H9 (cell line): ENCODE measurements around the gene DFFB. TPM values are rescaled to one million over a fixed set of nuclear protein-coding genes. Genes with fewer than 3 reads are reported as not detected.

Experiments used
- DNase-seq: peaks from one replicate; pipeline ENCODE4 v3.0.0-alpha.2; 2017
- H2AFZ ChIP-seq: one replicate; pipeline ENCODE4 v1.6.1; 2013; ENCODE audit warnings: mild to moderate bottlenecking, low read length, control low read depth, moderate library complexity
- H2AK5ac ChIP-seq: 2 replicates; pipeline ENCODE4 v1.6.1; 2013; ENCODE audit warnings: low read length, control low read depth, mixed read lengths; ENCODE audit not compliant: insufficient read length
- H2BK120ac ChIP-seq: one replicate; pipeline ENCODE4 v1.6.1; 2013; ENCODE audit warnings: low read depth, mild to moderate bottlenecking, low read length, control low read depth, inconsistent platforms; ENCODE audit not compliant: poor library complexity, severe bottlenecking
- H2BK12ac ChIP-seq: 2 replicates; pipeline ENCODE4 v1.6.1; 2013; ENCODE audit warnings: low read length, control low read depth, mixed read lengths, low read depth; ENCODE audit not compliant: insufficient read length
- H2BK15ac ChIP-seq: 2 replicates; pipeline ENCODE4 v1.6.1; 2013; ENCODE audit warnings: low read depth, low read length, control low read depth
- H2BK20ac ChIP-seq: one replicate; pipeline ENCODE4 v1.6.1; 2013; ENCODE audit warnings: low read depth, mild to moderate bottlenecking, low read length, control low read depth, inconsistent platforms; ENCODE audit not compliant: poor library complexity, severe bottlenecking
- H2BK5ac ChIP-seq: 2 replicates; pipeline ENCODE4 v1.6.1; 2013; ENCODE audit warnings: low read length, control low read depth, mixed read lengths; ENCODE audit not compliant: insufficient read length
- H3K14ac ChIP-seq: 2 replicates; pipeline ENCODE4 v1.6.1; 2013; ENCODE audit warnings: low read length, control low read depth; ENCODE audit not compliant: insufficient read depth
- H3K18ac ChIP-seq: 2 replicates; pipeline ENCODE4 v1.6.1; 2013; ENCODE audit warnings: low read depth, mild to moderate bottlenecking, mixed read lengths, low read length, control low read depth; ENCODE audit not compliant: insufficient read length
- H3K23ac ChIP-seq: 2 replicates; pipeline ENCODE4 v1.6.1; 2013; ENCODE audit warnings: low read length, control low read depth, mixed read lengths, low read depth; ENCODE audit not compliant: insufficient read length
- H3K23me2 ChIP-seq: 2 replicates; pipeline ENCODE4 v1.6.1; 2013; ENCODE audit warnings: low read depth, mild to moderate bottlenecking, mixed read lengths, low read length, control low read depth; ENCODE audit not compliant: insufficient read length, poor library complexity, severe bottlenecking
- H3K27ac ChIP-seq: 2 replicates; pipeline ENCODE4 v1.5.1; 2013; ENCODE audit warnings: low read length, control low read depth, mixed read lengths, low read depth; ENCODE audit not compliant: insufficient read length
- H3K27me3 ChIP-seq: 2 replicates; pipeline ENCODE4 v1.6.1; 2013; ENCODE audit warnings: low read length, control low read depth, inconsistent platforms; ENCODE audit not compliant: insufficient read depth
- H3K4ac ChIP-seq: 2 replicates; pipeline ENCODE4 v1.6.1; 2013; ENCODE audit warnings: low read depth, mild to moderate bottlenecking, control low read depth, inconsistent platforms, low read length, moderate library complexity
- H3K4me1 ChIP-seq: 2 replicates; pipeline ENCODE4 v1.6.1; 2013; ENCODE audit warnings: low read length, control low read depth, inconsistent platforms; ENCODE audit not compliant: insufficient read depth
- H3K4me2 ChIP-seq: 2 replicates; pipeline ENCODE4 v1.6.1; 2013; ENCODE audit warnings: low read length, control low read depth, mixed read lengths; ENCODE audit not compliant: insufficient read length, insufficient read depth
- H3K56ac ChIP-seq: 2 replicates; pipeline ENCODE4 v1.6.1; 2013; ENCODE audit warnings: low read depth, mild to moderate bottlenecking, mixed read lengths, low read length, control low read depth; ENCODE audit not compliant: insufficient read length
- H3K79me1 ChIP-seq: 2 replicates; pipeline ENCODE4 v1.6.1; 2013; ENCODE audit warnings: low read depth, mild to moderate bottlenecking, moderate library complexity, low read length, control low read depth, inconsistent platforms; ENCODE audit not compliant: insufficient read depth, poor library complexity, severe bottlenecking
- H3K79me2 ChIP-seq: 2 replicates; pipeline ENCODE4 v1.6.1; 2013; ENCODE audit warnings: low read length, control low read depth, inconsistent platforms; ENCODE audit not compliant: insufficient read depth
- H3K9ac ChIP-seq: 2 replicates; pipeline ENCODE4 v1.6.1; 2013; ENCODE audit warnings: low read length, control low read depth, mixed read lengths; ENCODE audit not compliant: insufficient read length; ENCODE audit errors: extremely low read depth
- H3K9me3 ChIP-seq: one replicate; pipeline ENCODE4 v1.6.1; 2013; ENCODE audit warnings: low read depth, low read length, inconsistent platforms; ENCODE audit not compliant: control insufficient read depth
- H3T11ph ChIP-seq: one replicate; pipeline ENCODE4 v1.6.1; 2013; ENCODE audit warnings: mild to moderate bottlenecking, low read length, control low read depth, inconsistent platforms
- H4K20me1 ChIP-seq: one replicate; pipeline ENCODE4 v1.6.1; 2013; ENCODE audit not compliant: control insufficient read depth, insufficient read length, insufficient read depth
- H4K5ac ChIP-seq: 2 replicates; pipeline ENCODE4 v1.6.1; 2013; ENCODE audit warnings: low read depth, mild to moderate bottlenecking, mixed read lengths, low read length, control low read depth; ENCODE audit not compliant: insufficient read length
- H4K8ac ChIP-seq: replicated peaks from 2 replicates; pipeline ENCODE4 v1.6.1; 2013; ENCODE audit warnings: low read length, control low read depth, mixed read lengths, low read depth; ENCODE audit not compliant: insufficient read length
- H4K91ac ChIP-seq: 2 replicates; pipeline ENCODE4 v1.6.1; 2013; ENCODE audit warnings: low read depth, mild to moderate bottlenecking, moderate library complexity, mixed read lengths, low read length, control low read depth; ENCODE audit not compliant: insufficient read length
- H3K27ac Mint-ChIP-seq, 3 experiments: 2 replicates in 2 of 3; 3 replicates in 1 of 3; pipeline ENCODE4 v1.8.0; 2020 to 2021; ENCODE audit warnings: mixed read lengths in 3 of 3, mild to moderate bottlenecking in 1 of 3, moderate library complexity in 1 of 3
- H3K27me3 Mint-ChIP-seq: 2 replicates; pipeline ENCODE4 v1.8.0; 2021; ENCODE audit warnings: low read depth, mild to moderate bottlenecking, moderate library complexity, mixed read lengths
- H3K36me3 Mint-ChIP-seq, 3 experiments: 2 replicates in 2 of 3; 3 replicates in 1 of 3; pipeline ENCODE4 v1.8.0; 2020 to 2021; ENCODE audit warnings: low read depth in 3 of 3, mixed read lengths in 3 of 3; ENCODE audit not compliant: insufficient read depth in 1 of 3
- H3K4me1 Mint-ChIP-seq, 2 experiments: 2 replicates each; pipeline ENCODE4 v1.8.0; 2020; ENCODE audit warnings: mixed read lengths in 2 of 2
- H3K4me3 Mint-ChIP-seq, 2 experiments: 2 replicates in 1 of 2; 3 replicates in 1 of 2; pipeline ENCODE4 v1.8.0; 2020 to 2021; ENCODE audit warnings: mild to moderate bottlenecking in 2 of 2, mixed read lengths in 2 of 2, moderate library complexity in 1 of 2
- H3K9me3 Mint-ChIP-seq, 2 experiments: 2 replicates in 1 of 2; 3 replicates in 1 of 2; pipeline ENCODE4 v1.8.0; 2020; ENCODE audit warnings: mild to moderate bottlenecking in 2 of 2, mixed read lengths in 2 of 2, moderate library complexity in 1 of 2
- CTCF ChIP-seq: fragments of 200-600 bp; sonication (generic); conservative IDR thresholded peaks from 3 replicates; pipeline ENCODE4 v1.8.0; 2021; ENCODE audit warnings: antibody characterized with exemption, mild to moderate bottlenecking
- WGBS: extraction: QIAGEN DNeasy Blood & Tissue Kit; methylation state at CpG from one replicate; pipeline ENCODE4 v1.1.7; 2013; ENCODE audit warnings: missing lambda C conversion rate, low lambda C conversion rate, mixed read lengths; ENCODE audit not compliant: insufficient read length; ENCODE audit errors: extremely low coverage; 5-methylcytosine and 5-hydroxymethylcytosine counted together
- total RNA-seq: library from RNA; stranded (reverse); gene quantifications from 2 replicates; pipeline ENCODE4 v1.2.1, GENCODE V29; 2021

DFFB gene
- total RNA-seq, 1 experiment from 2014 or later: 9.7 TPM

- TF ChIP-seq CTCF: no peak
- Histone ChIP-seq H2BK120ac (no peak overlapping the region), H3K14ac (no peak overlapping the region; the same call in 1 of the 2 replicates), H2AK5ac (no peak overlapping the region), H4K91ac (no peak overlapping the region), H2BK5ac (no peak overlapping the region), H3K23me2 (no peaks in the 10 kb centered on the region), H3K79me2 (no peaks in the 10 kb centered on the region), H3K56ac (no peak overlapping the region), H3K4ac (no peak overlapping the region), H4K5ac (no peak overlapping the region), H3T11ph (no peak overlapping the region), H2AFZ (no peak overlapping the region), H2BK15ac (no peak overlapping the region), H4K20me1 (no peaks in the 10 kb centered on the region), H3K79me1 (no peaks in the 10 kb centered on the region), H3K18ac (no peak overlapping the region), H2BK12ac (no peak overlapping the region), H3K9ac (no peak overlapping the region), H2BK20ac (no peak overlapping the region), H3K4me1 (no peaks in the 10 kb centered on the region; the same call in 1 of the 2 replicates), H3K9me3 (no peaks in the 10 kb centered on the region), H4K8ac (no peak overlapping the region), H3K27ac (no peak overlapping the region), H3K27me3 (no peaks in the 10 kb centered on the region), H3K4me2 (no peak overlapping the region), H3K23ac (no peak overlapping the region)
- H3K36me3 Mint-ChIP-seq: peaks cover 0 to 2% (median 0%) of the 10 kb centered on the region in 3 experiments; a peak in 1 of 7 replicates
- no peak overlapping the region for H3K4me3 Mint-ChIP-seq
- no peak for DNase-seq
- H3K27me3 Mint-ChIP-seq: peaks cover 4% of the 10 kb centered on the region
- peaks cover 2 to 3% of the 10 kb centered on the region in 2 experiments; a peak in 3 of 5 replicates for H3K9me3 Mint-ChIP-seq
- no CpG with 5 or more reads among the region's 15 CpGs for WGBS
- no peak overlapping the region for H3K27ac Mint-ChIP-seq
- peaks cover 9 to 12% of the 10 kb centered on the region in 2 experiments for H3K4me1 Mint-ChIP-seq
Observed at GRCh38 chr1:3915551-3916121, 58.4 kb downstream of the DFFB start.
